GM11168 (cell line): ENCODE data around the gene AIMP1.
"Not testable (repeated sequence)": the region's sequence is repeated elsewhere in the genome, so short reads cannot be mapped to it uniquely, and the experiment has no call there.

Experiments used
- in situ Hi-C: fragments of 300-500 bp; cut with MboI; formaldehyde crosslinking; loops from one replicate; pipeline ENCODE4 v1.12.0; 2022; ENCODE audit warnings: low sequenced_read_pairs; ENCODE audit not compliant: unreplicated experiment

Gene AIMP1

DNA sequence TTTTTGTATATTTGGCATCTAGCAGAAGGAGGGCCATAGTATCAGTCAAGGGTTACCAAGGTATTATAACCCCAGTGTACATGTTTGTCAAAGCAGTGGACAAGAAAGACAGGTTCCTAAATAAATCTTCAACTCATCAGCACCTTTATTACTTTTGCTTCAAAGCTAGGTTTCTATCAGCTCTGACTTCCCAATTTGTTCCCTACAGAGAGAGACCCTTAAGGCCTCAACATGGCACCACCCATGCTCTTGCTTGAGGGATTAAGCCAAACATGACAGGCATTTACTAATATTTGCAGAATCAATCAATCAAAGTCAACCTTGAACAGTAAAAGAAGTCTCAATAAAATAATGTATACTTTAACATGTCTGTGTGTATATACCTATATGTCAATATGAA is 9.8 kb upstream of the AIMP1 start:
- in situ Hi-C loops = no loop called here

DNA sequence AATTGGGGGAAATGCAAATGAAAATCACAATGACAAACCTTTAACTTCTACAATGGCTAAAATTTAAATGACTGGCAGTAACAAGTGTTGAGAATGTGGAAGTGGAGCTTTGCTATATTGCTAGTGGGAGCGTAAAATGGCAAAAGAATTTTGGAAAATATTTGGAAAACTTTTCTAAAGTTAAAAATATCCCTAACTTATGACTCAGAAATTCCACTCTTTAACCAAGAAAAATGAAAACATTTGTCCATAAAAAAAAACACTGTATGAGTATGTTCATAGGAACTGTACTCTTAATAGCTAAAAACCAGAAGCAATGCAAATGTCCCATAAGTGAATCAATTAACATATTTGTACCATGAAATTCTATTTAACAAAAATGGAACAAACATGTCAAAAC is 4.0 kb upstream of the AIMP1 start:
- in situ Hi-C loops = no loop called here

DNA sequence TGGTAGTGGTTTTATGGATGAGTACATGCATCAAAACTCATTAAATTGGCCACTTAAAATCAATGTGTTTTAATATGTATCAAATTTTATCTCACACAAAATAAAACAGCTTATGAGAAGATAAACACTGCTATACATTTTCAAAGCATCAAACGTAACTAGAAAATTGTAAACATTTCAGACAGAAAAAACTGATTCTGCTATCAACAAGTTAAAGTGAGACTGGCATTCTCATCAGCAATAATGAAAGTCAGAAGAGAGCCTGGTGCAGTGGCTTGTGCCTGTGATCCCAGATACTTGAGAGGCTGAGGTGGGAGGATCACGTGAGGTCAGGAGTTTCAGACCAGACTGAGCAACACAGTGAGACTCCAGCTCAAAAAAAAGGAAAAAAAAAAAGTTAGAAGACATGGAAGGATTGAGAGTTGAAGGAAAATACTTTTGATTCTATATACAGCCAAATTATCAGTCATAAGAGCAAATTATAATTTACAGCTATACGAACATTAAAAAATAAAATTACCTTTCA is 3.3 kb upstream of the AIMP1 start:
- in situ Hi-C loops = no loop called here

DNA sequence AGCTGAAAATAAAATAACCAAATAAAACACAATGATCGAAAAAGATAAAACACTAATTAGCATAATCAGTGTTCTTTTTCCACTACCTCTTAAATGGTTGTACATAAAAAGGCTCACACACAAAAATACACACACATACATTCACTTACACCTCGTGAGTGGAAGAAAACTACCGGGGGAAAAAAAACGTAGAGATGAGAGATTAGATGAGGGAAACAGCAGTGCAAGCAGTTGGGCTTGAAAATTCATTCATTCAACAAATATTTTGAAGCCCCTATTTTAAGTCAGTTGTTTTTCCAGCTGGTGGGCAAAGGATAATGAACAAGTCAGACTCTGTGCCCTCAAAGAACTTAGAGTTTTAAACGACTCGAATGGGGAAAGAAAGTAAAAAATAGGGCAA is 1.4 kb upstream of the AIMP1 start:
- in situ Hi-C loops = no loop called here

DNA sequence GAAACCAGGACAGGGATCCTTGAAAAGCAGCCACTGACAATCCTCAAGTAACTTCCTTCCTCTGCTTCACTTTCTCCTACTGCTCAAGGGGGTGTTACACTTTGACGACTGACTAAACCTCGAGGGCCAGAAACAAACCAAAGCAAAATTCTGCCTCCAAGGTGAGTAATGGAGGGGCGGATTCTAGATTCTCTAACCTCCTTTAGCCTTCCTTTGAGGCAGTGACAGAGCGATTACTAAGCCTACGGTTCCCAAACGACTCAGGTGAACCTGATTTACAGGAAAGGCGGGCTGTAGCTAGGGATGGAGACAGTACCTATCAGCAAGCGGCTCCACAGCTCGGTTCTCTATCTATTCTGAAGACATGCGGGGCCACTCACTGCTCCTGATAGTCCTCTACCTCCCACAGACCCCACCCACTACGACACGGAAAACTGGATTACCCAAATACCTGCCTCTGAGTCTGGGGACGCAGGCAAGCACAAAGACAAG is 828 bp upstream of the AIMP1 start:
- in situ Hi-C loops = no loop called here

DNA sequence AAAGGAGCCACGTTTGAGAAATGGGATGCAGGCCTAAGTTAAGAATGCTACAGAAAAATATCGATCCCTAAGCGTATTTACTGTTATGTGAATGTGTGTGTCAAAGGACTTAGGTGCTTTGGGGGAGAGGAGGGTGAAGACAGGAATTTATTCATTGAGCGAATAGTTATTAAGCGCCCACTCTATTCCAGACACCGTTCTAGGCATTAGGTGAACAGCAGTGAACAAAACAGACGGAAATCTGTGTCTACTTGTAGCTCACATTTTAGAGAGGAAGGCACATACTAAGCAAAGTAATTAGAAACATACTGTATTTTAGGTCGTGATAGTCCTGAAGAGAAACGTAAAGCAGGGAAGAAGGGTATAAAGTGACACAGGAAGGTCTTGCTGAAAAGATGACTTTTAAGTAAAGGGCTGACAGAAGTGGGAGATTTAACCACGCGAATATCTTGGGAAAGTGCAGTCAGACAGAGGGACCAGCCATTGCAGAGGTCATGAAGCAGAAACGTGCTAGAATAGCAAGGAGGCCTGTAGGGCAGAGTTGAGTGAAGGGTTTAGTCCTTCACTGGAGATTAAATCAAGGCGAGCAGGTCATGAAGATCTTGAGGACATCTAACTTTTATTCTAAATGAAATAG is 541 bp downstream of the AIMP1 start:
- in situ Hi-C loops = no loop called here

DNA sequence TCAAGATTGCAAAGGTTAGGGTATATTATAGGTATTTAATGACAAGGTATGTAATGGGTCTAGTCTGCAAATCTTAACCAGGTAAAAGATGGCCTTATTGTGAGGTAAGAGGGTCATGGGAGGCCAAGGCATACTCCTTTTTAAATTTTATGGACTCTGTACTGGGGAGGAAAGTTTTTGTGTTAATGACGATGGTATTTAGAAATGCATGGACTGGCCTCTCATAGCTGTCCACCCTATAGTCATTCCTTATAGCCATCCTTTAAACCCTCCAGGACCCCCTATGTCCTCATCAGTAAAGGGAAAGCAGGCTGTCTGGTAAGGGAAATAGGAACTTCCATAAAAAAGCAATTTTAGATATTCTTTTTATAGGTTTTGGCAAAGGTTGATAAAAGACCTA is 1.5 kb downstream of the AIMP1 start:
- in situ Hi-C loops = no loop called here

DNA sequence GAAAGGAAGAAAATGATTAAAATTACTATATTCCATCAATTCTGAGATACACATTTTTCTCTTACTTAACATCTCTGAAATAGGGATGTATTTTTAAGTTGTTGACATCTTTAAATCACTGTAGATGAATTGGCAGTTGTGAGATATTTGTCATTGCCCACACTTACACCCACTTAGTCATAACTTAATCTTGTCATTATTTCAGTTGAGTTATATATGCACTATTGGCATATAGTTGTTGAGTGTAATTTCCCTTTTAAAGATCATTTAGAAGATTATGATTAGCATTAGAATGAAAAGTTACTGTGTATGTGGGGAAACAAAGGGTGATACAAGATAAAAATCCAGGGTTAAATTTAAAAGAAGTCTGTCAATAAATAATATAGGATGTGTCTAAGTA is 2.2 kb downstream of the AIMP1 start:
- in situ Hi-C loops = no loop called here

DNA sequence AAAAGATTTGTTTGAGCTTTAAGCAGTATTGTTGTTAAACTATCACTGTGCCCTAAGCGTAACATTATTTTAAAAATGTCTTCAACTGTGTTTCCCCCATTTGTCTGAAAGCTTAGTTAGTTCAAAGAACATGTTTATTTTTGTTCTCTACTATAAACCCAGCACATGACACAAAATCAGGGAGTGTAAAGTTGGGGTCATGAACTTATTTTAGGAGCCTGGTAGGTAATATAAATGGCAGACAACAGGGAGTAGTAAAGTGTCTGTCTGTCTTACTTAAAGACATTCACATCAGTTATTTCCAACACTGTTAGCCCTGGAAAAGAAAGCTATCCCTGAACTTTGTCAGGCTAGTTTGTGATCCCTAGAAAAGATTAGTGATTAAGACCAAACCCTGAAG is 3.9 kb downstream of the AIMP1 start:
- in situ Hi-C loops = no loop called here

DNA sequence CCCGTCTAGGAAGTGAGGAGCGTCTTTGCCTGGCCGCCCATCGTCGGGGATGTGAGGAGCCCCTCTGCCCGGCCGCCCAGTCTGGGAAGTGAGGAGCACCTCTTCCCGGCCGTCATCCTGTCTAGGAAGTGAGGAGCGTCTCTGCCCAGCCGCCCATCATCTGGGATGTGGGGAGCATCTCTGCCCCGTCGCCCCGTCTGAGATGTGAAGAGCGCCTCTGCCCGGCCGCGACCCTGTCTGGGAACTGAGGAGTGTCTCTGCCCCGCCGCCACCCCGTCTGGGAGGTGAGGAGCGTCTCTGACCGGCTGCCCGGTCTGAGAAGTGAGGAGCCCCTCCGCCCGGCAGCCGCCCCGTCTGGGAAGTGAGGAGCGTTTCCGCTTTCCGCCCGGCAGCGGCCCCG is 4.8 kb downstream of the AIMP1 start:
- in situ Hi-C loops = not testable (repeated sequence)

DNA sequence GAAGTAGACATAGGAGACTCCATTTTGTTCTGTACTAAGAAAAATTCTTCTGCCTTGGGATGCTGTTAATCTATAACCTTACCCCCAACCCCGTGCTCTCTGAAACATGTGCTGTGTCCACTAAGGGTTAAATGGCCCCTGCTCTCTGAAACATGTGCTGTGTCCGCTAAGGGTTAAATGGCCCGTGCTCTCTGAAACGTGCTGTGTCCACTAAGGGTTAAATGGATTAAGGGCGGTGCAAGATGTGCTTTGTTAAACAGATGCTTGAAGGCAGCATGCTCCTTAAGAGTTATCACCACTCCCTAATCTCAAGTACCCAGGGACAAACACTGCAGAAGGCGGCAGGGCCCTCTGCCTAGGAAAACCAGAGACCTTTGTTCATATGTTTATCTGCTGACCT is 5.5 kb downstream of the AIMP1 start:
- in situ Hi-C loops = not testable (repeated sequence)

DNA sequence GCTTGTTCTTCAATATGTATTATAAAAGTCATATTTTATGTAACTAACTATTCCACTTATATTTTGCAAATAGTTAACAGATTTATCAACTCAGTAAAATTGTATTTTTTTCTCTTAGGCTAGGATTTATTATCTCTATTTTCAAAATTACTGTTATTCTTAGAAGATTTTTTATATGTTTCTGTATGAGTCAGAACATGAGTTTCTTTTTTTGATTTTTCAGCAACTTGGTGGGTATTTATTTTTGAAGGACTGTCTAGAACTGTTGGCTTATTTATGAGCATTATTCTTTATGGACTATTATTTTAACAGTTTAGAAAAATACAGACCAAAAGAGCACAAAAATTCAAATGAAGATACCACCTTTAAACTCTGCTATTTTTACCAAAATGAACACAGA is 6.8 kb downstream of the AIMP1 start:
- in situ Hi-C loops = no loop called here

DNA sequence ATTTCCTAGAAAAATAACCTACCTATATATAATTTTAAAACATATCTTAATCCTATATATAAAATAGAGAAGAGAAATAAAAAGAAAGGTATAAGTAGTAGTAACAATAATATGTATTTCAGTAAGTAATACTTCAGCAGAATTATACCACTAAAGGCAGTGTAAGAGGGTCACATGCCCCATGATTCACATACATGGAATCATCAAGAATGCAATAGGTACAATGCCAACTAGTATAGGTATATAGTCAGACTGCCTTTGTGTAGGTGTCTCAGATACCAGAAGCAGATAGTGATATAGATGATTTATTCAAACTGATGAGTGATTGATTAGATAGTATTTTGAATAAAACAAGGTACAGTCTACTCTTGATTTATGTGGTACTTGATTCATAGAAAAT is 9.4 kb downstream of the AIMP1 start:
- in situ Hi-C loops = no loop called here

DNA sequence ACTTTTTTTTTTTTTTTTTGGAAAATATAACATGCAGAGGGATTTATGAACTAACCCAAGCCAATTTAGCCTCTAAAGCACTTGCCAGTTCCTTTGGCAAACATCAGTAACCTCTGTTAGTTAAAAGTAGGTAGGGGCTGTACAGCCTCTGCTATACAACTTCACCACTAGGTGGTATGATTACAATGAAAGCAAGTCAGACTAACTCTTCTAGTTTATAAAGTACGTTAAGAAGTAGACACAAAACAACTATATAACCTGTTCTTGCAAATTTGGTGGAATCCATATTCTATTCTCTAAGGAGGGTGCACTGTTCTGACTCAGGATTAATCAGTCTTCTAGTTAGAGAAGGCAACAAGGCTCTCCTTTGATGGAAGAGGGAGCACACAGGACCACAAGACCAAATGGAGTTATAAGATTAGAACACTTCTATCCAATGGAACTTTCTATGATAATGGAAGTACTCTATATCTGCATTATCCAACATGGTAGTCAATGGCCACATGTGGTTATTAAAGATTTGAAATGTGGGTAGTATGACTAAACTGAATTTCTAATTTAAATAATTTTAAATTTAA is 12.8 kb downstream of the AIMP1 start:
- in situ Hi-C loops = no loop called here

DNA sequence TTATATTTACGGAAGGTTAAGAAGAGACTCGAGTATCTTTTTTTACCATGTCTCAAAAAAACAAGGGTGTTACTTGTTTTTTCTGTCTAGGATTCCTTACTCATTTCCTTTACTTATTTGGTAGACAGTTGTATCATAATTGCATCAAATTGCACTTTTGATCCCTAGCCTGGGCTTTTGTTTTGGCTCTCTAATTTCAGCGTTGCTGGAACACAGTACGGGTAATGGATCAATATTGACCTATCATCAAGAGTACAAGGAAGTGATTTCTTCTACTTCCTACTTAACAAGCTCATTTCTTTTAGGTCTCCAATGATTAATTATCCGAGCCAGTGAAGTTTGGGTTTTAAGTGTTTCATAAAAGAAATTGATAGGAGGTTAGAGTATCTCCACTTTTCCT is 16.8 kb downstream of the AIMP1 start:
- in situ Hi-C loops = no loop called here

DNA sequence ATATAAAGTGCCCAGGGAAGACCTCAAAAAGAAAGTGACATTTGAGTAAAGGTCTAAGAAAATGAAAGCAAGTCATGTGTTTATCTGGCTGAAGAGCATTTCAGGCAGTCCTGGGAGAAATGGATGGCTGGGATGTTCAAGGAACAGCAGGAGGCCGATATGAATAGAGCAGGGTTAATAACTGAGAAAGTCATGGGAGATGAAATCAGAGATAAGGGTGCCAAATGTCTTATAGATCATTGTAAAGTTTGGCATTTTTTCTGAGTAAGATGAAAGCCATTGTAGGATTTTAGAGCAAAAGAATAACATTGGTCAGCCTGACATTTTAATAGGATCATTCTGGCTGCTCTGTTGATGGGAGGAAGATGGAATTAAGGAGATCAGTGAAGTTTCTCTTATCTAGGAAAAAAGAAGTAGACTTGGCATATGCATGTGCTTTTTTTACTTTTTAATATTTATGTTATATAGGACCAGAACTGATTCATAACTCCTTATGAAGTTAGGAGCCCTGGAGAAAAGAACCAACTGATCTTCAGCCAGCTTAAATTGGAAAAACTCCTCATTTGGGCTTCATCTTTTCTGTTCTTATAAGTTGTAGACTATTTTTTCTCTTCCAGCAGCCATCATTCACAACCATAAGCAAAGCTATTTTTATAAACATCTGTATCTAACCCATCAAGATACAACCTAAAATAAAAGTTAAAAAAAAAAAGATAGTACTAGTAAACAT is 18.6 kb downstream of the AIMP1 start:
- in situ Hi-C loops = no loop called here

DNA sequence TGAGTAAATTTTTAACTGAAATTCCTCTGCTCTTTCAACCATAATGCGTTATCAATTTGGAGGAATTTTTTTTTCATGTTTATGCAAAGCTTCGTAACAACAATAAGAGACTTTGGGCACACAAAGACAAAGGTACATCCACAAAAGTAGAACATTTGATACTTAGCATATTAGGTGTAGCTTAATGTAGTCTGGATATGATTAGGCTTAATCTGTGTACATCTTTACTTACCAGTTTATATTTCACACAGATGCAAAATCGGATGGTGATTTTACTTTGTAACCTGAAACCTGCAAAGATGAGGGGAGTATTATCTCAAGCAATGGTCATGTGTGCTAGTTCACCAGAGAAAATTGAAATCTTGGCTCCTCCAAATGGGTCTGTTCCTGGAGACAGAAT is 20.3 kb downstream of the AIMP1 start:
- in situ Hi-C loops = no loop called here

DNA sequence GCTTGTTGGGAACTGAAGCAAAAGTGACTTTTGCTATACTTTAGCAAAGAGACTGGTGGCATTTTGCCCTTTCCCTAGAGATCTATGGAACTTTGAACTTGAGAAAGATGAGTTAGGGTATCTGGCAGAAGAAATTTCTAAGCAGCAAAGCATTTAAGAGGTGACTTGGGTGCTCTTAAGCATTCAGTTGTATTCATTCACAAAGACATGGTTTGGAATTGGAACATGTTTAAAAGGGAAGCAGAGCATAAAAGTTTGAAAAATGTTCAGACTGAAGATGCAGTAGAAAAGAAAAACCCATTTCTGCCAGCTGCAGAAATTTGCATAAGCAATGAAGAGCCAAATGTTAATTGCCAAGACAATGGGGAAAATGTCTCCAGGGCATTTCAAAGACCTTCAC is 21.6 kb downstream of the AIMP1 start:
- in situ Hi-C loops = no loop called here

DNA sequence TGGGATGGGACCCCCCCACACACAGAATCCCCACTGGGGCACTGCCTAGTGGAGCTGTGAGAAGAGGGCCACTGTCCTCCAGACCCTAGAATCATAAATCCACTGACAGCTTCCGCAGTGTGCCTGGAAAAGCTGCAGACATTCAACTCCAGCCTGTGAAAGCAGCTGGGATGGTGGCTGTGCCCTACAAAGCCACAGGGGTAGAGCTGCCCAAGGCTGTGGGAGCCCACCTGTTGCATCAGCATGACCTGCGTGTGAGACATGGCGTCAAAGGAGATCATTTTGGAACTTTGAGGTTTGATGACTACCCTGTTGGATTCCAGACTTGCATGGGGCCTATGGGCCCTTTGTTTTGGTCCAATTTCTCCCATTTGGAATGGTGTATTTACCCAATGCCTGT is 22.3 kb downstream of the AIMP1 start:
- in situ Hi-C loops = no loop called here

DNA sequence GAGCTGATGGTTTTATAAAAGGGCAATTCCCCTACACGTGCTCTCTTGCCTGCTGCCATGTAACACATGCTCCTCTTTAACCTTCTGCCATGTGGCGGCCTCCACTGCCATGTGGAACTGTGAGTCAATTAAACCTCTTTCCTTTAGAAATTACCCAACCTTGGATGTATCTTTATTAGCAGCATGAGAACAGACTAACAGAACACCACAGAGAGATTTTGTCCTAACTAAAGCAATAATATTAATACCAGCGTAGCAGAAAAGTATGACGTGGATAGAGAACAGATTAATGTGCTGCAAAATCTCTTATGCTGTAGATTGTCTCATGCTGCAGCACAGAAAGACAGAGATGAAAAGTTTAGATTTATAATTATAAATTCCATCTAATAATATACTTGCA is 23.1 kb downstream of the AIMP1 start:
- in situ Hi-C loops = no loop called here

DNA sequence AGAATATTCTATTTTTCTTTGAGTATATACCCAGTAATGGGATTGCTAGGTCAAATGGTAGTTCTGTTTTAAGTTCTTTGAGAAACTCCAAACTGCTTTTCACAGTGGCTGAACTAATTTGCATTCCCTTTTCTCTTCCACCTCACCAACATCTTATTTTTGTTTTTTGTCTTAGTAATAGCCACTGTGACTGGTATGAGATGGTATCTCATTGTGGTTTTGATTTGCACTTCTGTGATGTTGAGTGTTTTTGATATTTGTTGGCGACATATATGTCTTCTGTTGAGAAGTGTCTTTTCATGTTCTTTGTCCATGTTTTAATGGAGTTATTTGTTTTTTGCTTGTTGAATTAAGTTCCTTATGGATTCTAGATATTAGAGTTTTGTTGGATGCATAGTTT is 24.4 kb downstream of the AIMP1 start:
- in situ Hi-C loops = no loop called here
